Epithelial cell of proximal tubule (primary cell): ENCODE measurements around the gene PDILT. TPM values are rescaled to one million over a fixed set of nuclear protein-coding genes. Genes with fewer than 3 reads are reported as not detected.

Experiments
- DNase-seq: peaks from one replicate; pipeline ENCODE4 v3.0.0-alpha.2; 2011; ENCODE audit warnings: low read depth
- H3K4me3 ChIP-seq: 2 replicates; pipeline ENCODE4 v1.5.1; 2011; ENCODE audit warnings: low read depth, mild to moderate bottlenecking, low read length
- CTCF ChIP-seq: conservative IDR thresholded peaks from 2 replicates; pipeline ENCODE4 v1.5.1; 2012; ENCODE audit warnings: low read depth, mild to moderate bottlenecking, low read length
- total RNA-seq: library from RNA; depleted of rRNA; stranded (reverse); fragments of >200 nt; gene quantifications from 2 replicates; pipeline ENCODE4 v1.2.3, GENCODE V29; 2015

Gene PDILT
- total RNA-seq, 1 donor from 2014 or later: not detected

DNA sequence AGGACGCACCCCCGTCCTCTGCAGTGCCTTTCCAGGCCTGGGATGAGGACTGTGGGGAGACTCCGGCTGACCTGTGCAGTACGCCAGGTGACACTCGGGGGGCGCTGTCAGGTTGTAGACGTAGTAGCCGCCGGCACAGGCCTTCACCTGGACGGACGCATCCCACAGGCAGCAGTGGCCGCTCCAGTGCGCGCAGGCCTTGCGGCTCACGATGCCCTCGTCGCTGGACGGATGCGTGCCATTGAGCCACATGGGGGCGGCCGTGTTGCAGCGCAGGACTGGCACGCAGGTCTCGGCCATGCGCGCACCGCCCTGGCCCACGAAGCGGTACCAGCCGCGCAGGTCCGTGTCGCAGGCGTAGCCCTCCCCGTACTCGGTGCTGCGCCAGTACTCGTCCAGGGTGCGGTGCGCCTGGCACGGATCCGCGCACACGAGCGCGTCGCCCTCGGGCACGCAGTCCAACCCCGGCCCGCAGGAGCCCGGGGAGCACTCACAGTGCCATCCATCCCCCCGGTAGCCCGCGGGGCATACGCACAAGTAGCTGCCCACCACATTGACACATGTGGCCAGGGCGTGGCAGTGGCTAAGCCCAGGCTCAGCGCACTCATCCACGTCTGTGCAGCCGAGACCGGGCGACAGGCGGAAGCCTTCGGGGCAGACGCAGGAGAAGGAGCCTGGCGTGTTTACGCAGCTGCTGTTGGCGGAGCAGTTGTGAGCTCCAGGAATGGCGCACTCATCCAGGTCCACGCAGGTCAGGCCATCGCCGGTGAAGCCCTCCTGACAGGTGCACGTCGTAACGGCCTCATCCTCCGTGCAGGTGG lies 56.0 kb downstream of the PDILT start:
- DNase-seq: no peak
- TF ChIP-seq CTCF: peak; percentile 27
- no peak overlapping the region for H3K4me3 ChIP-seq

- DNase-seq: no peak
- no peak for TF ChIP-seq CTCF
- no peak overlapping the region for H3K4me3 ChIP-seq
Measured at GRCh38 chr16:20347666-20348364, 56.7 kb downstream of the PDILT start.

DNA sequence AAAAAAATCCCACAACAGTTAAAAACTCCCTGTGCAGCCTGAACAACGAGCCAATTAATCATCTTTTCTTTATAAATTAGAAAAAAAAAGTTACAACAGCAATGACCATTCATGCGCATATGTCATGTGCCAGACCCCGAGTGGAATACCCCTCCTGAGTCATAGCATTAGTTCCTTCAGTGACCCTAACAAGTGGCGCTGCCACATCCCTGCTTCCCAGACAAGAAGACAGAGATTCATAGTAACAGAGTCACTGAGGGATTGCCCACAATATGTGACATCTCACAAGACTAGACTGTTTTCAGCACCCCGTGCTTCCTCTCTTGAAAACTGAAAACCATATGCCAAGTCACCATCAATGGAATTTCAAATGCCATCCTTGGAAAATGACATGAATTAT lies 59.9 kb downstream of the PDILT start:
- TF ChIP-seq CTCF: no peak
- no peak for DNase-seq

GRCh38 chr16:20339744-20340143 lies 64.8 kb downstream of the PDILT start:
- TF ChIP-seq CTCF: no peak
- no peak overlapping the region for H3K4me3 ChIP-seq
- DNase-seq: no peak

More for the DNA sequence above, 59.9 kb downstream of the PDILT start:
- H3K4me3 ChIP-seq: no peak overlapping the region

- H3K4me3 ChIP-seq: no peak overlapping the region
- no peak for DNase-seq
- no peak for TF ChIP-seq CTCF
Measured at GRCh38 chr16:20336955-20337354, 67.6 kb downstream of the PDILT start.

DNA sequence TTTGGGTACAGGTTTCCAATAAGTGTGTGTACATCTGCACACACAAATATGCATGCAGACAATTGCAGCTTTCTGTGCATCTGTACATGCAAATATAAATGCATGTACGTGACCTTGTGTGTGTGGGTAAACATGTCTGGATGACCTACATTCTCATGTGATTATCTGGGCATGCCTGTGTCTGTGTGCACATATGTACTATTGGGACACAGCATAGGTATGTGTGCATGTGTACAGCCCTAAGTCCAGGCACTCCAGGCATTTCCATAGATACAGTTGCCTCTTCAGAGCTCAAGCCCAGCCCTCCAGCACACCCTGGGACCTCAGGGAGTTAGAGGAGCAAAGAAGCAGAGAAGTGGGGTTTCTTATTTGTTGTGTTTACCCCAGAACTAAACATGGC lies 70.1 kb downstream of the PDILT start:
- no peak for TF ChIP-seq CTCF
- DNase-seq: no peak
- H3K4me3 ChIP-seq: no peak overlapping the region
